PC-3 (cell line): ENCODE measurements around the gene DMD.

Experiments
- EZH2 ChIP-seq: fragments of 300-600 bp; sonication (generic); IDR thresholded peaks from one replicate; pipeline ENCODE4 v1.6.1; 2017; ENCODE audit warnings: antibody characterized with exemption, mild to moderate bottlenecking, low read length; ENCODE audit not compliant: unreplicated experiment
- EZH2phosphoT487 ChIP-seq: fragments of 300-600 bp; sonication (generic); IDR thresholded peaks from 2 replicates; pipeline ENCODE4 v1.6.1; 2018; ENCODE audit warnings: mild to moderate bottlenecking, antibody characterized with exemption, low read length, borderline replicate concordance
- TF ChIP-seq, protein P1 (sequence below): fragments of 300-600 bp; sonication (generic); conservative IDR thresholded peaks from 2 replicates; pipeline ENCODE4 v1.5.1; 2017; ENCODE audit warnings: antibody characterized with exemption, low read depth, mild to moderate bottlenecking, low read length

DNA sequence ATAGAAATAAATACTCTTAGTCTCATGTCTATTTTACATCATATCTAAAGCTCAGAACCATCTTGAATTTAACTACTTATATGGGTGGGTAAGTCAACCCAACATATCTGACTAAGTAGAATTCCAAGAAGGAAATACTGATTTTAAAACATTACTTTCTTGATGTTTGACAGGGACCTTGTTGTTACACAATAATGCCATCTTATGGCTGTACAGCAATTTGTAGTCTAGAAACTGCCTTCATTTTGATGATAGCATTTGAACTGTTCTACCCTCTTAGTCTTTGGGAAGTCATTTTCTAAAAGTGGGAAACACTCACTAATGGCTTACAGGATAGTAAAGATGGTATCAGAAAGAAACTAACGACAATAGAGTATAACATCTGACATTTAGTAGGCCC lies 929.5 kb downstream of the DMD start:
- TF ChIP-seq, protein P1, sequence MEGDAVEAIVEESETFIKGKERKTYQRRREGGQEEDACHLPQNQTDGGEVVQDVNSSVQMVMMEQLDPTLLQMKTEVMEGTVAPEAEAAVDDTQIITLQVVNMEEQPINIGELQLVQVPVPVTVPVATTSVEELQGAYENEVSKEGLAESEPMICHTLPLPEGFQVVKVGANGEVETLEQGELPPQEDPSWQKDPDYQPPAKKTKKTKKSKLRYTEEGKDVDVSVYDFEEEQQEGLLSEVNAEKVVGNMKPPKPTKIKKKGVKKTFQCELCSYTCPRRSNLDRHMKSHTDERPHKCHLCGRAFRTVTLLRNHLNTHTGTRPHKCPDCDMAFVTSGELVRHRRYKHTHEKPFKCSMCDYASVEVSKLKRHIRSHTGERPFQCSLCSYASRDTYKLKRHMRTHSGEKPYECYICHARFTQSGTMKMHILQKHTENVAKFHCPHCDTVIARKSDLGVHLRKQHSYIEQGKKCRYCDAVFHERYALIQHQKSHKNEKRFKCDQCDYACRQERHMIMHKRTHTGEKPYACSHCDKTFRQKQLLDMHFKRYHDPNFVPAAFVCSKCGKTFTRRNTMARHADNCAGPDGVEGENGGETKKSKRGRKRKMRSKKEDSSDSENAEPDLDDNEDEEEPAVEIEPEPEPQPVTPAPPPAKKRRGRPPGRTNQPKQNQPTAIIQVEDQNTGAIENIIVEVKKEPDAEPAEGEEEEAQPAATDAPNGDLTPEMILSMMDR: no peak
- TF ChIP-seq EZH2 (no peak), EZH2phosphoT487 (no peak)
